ENCODE results near the gene CAND2.

DNA sequence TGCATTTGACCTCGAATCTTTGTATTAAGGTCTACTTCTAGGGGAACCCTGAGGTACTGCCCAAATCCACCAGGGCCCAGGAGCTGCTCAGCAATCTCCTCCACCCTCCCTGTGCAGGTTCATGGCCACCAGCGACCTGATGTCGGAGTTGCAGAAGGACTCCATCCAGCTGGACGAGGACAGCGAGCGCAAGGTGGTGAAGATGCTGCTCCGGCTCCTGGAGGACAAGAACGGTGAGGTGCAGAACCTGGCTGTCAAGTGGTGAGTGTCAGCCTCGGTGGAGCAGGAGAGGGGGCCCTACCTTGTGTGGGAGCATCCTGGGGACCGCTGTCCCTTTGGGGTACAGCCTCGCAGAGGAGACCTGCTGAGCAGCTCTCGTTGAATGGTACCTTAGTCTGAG lies 6.9 kb downstream of the CAND2 start:
- no peak for TF ChIP-seq TAF1 (IDR thresholded peaks at IDR 0.05; ENCODE audit: low read depth, low read length)
- TF ChIP-seq POLR2AphosphoS5 (IDR thresholded peaks at IDR 0.05; ENCODE audit: low read depth, low read length): no peak
- no peak for TF ChIP-seq POLR2A (IDR thresholded peaks at IDR 0.05; ENCODE audit: low read depth, low read length)
- no peak for TF ChIP-seq PAX5 (IDR thresholded peaks at IDR 0.05; ENCODE audit: insufficient read depth, low read length, severe bottlenecking)
- no peak for TF ChIP-seq SPI1 (IDR thresholded peaks at IDR 0.05; ENCODE audit: low read depth, low read length)
- no peak for TF ChIP-seq POU2F2 (IDR thresholded peaks at IDR 0.05; ENCODE audit: low read depth, low read length)
